CD4-positive, alpha-beta memory T cell (primary cell): Measurements from ENCODE around the gene CDCA7. TPM values are rescaled to one million over a fixed set of nuclear protein-coding genes. Genes with fewer than 3 reads are reported as not detected.
A peak's percentile ranks its signal among the peaks of the same experiment; 100 is the strongest.

Source experiments
- CTCF ChIA-PET: fragments of 350-600 bp; sonication (Branson Sonifier 250); formaldehyde crosslinking; loops from one replicate; lab custom pipeline; 2021; ENCODE audit warnings: inconsistent platforms; ENCODE audit not compliant: partially characterized antibody; lab: Charles Lee
- POLR2A ChIA-PET: fragments of 350-600 bp; sonication (Branson Sonifier 250); formaldehyde crosslinking; loops from one replicate; lab custom pipeline; 2021; ENCODE audit not compliant: partially characterized antibody; lab: Charles Lee
- DNase-seq, 5 donors: peaks; one replicate each; pipeline versions ENCODE4 v3.0.0 to v3.0.0-alpha.2; 2020 to 2022; ENCODE audit warnings: mixed read lengths in 1 of 5
- H3K27ac ChIP-seq: one replicate; pipeline ENCODE4 v1.7.0; 2013; ENCODE audit warnings: low read depth, low read length
- H3K27me3 ChIP-seq: 2 replicates; pipeline ENCODE4 v1.7.0; 2013; ENCODE audit warnings: mild to moderate bottlenecking, low read length, moderate library complexity; ENCODE audit not compliant: insufficient read depth
- H3K36me3 ChIP-seq: 2 replicates; pipeline ENCODE4 v1.7.0; 2013; ENCODE audit warnings: mild to moderate bottlenecking, low read length, moderate library complexity; ENCODE audit not compliant: insufficient read depth
- H3K4me1 ChIP-seq: 2 replicates; pipeline ENCODE4 v1.7.0; 2013; ENCODE audit warnings: mild to moderate bottlenecking, low read length, moderate library complexity; ENCODE audit not compliant: insufficient read depth
- H3K4me3 ChIP-seq, 2 donors: one replicate each; pipeline ENCODE4 v1.7.0; 2013; ENCODE audit warnings: low read length in 2 of 2, mild to moderate bottlenecking in 1 of 2
- H3K9me3 ChIP-seq, 2 donors: one replicate each; pipeline ENCODE4 v1.7.0; 2013; ENCODE audit warnings: low read length in 2 of 2, control low read depth in 1 of 2; ENCODE audit not compliant: control insufficient read depth in 1 of 2
- H3K27ac Mint-ChIP-seq, 7 donors: one replicate each; pipeline ENCODE4 v1.8.0; 2020 to 2021; ENCODE audit warnings: mixed read lengths in 7 of 7, mild to moderate bottlenecking in 6 of 7, inconsistent platforms in 3 of 7, moderate library complexity in 3 of 7
- H3K27me3 Mint-ChIP-seq, 2 donors: one replicate each; pipeline ENCODE4 v1.8.0; 2020 to 2021; ENCODE audit warnings: mixed read lengths in 2 of 2
- H3K36me3 Mint-ChIP-seq, 2 donors: one replicate each; pipeline ENCODE4 v1.8.0; 2020 to 2021; ENCODE audit warnings: mixed read lengths in 2 of 2, inconsistent platforms in 1 of 2, mild to moderate bottlenecking in 1 of 2
- H3K4me1 Mint-ChIP-seq, 4 donors: one replicate each; pipeline ENCODE4 v1.8.0; 2020 to 2021; ENCODE audit warnings: mixed read lengths in 4 of 4, mild to moderate bottlenecking in 1 of 4
- H3K4me3 Mint-ChIP-seq, 8 donors: one replicate each; pipeline ENCODE4 v1.8.0; 2020 to 2021; ENCODE audit warnings: mixed read lengths in 8 of 8, mild to moderate bottlenecking in 7 of 8, moderate library complexity in 6 of 8, inconsistent platforms in 3 of 8
- H3K9me3 Mint-ChIP-seq, 8 donors: one replicate each; pipeline ENCODE4 v1.8.0; 2020 to 2021; ENCODE audit warnings: mixed read lengths in 8 of 8, mild to moderate bottlenecking in 5 of 8, inconsistent platforms in 3 of 8, moderate library complexity in 1 of 8
- intact Hi-C: fragments of 100-400 bp; cut with micrococcal nuclease; formaldehyde crosslinking; loops from one replicate; pipeline ENCODE4 v1.15.1; 2023
- polyA plus RNA-seq, 2 donors: library from polyadenylated mRNA; unstranded; fragments of 300-500 nt; fragmentation: Illumina TruSeq; gene quantifications; one replicate each; pipeline ENCODE4 v1.2.3, GENCODE V29; 2021
- total RNA-seq, 2 experiments: library from RNA; stranded (reverse); gene quantifications; one replicate each; pipeline ENCODE4 v1.2.3, GENCODE V29; 2021

The CDCA7 gene
- total and polyA plus RNA-seq, 4 experiments from 2014 or later = 2.0 to 3.9 (median 2.5) TPM

GRCh38 chr2:173393186-173393585 is 38.5 kb downstream of the CDCA7 start:
- Histone ChIP-seq H3K27ac (no peak overlapping the region), H3K9me3 (no peaks in the 10 kb centered on the region), H3K4me3 (no peak overlapping the region), H3K4me1 (no peaks in the 10 kb centered on the region), H3K27me3 (peaks cover 7% of the 10 kb centered on the region), H3K36me3 (no peaks in the 10 kb centered on the region)
- H3K27ac Mint-ChIP-seq = no peak overlapping the region
- no peaks in the 10 kb centered on the region for H3K9me3 Mint-ChIP-seq
- CTCF ChIA-PET = no interaction called here
- H3K4me1 Mint-ChIP-seq = no peaks in the 10 kb centered on the region
- DNase-seq = no peak
- intact Hi-C loops = no loop called here
- H3K4me3 Mint-ChIP-seq = no peak overlapping the region
- no peaks in the 10 kb centered on the region for H3K36me3 Mint-ChIP-seq
- H3K27me3 Mint-ChIP-seq = peaks cover 18 to 30% of the 10 kb centered on the region in 2 donors
- POLR2A ChIA-PET = no interaction called here

- Histone ChIP-seq H3K27me3 (peaks cover 7% of the 10 kb centered on the region), H3K4me1 (no peaks in the 10 kb centered on the region), H3K27ac (no peak overlapping the region), H3K4me3 (no peak overlapping the region), H3K9me3 (no peaks in the 10 kb centered on the region), H3K36me3 (no peaks in the 10 kb centered on the region)
- POLR2A ChIA-PET = no interaction called here
- Mint-ChIP-seq H3K36me3 (no peaks in the 10 kb centered on the region), H3K27ac (no peak overlapping the region), H3K4me3 (no peak overlapping the region), H3K4me1 (no peaks in the 10 kb centered on the region), H3K27me3 (peaks cover 18 to 30% of the 10 kb centered on the region in 2 donors), H3K9me3 (no peaks in the 10 kb centered on the region)
- CTCF ChIA-PET = no interaction called here
- no peak for DNase-seq
- intact Hi-C loops = no loop called here
Measured at GRCh38 chr2:173393636-173394035, 39.0 kb downstream of the CDCA7 start.

DNA sequence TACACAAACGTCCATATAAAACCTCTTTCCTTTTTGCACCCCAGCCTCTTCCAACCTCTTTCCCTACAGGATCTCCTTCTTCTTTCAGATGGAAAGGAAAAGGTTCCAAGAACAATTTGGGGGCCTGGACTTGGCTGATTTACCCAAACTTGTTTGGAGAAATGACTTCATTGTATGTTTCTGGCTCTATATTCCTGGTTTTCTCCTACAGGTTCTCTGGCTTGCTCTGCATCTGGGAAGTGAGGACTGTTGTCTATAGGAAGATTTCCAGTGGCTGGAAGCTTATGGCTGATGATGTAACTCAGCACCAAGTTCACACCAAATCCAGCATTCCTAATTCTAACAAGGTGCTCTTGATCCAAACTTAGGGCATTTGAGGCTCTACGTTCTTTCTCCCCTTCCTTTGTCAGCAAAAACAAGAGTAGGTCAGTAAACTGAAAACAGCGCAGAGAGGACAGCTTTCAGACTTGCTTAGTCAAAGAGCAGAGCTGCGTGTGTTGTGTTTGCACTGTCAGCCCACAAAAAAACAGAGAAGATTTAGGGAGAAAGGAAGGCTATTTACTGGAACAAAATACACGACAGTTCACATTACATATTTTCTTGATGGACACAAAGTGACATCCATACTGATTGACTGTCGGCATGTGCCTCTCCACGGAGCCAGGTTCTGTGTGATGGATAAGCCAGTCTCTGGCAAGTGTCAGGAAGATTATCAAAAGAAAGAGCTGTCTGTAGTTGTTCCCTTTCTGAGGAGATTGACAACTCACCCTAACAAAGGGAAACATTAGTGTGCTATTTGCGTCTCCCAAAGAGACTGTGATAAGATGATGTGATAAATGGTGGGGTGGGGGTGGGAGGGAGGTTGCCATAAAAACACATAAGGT is 39.7 kb downstream of the CDCA7 start:
- Mint-ChIP-seq H3K9me3 (no peaks in the 10 kb centered on the region), H3K36me3 (no peaks in the 10 kb centered on the region), H3K27ac (no peak overlapping the region), H3K4me3 (no peak overlapping the region), H3K4me1 (no peaks in the 10 kb centered on the region), H3K27me3 (peaks cover 21 to 33% of the 10 kb centered on the region in 2 donors)
- Histone ChIP-seq H3K27ac (no peak overlapping the region), H3K4me3 (no peak overlapping the region), H3K9me3 (no peaks in the 10 kb centered on the region), H3K36me3 (no peaks in the 10 kb centered on the region), H3K4me1 (no peaks in the 10 kb centered on the region), H3K27me3 (peaks cover 7% of the 10 kb centered on the region)
- ChIA-PET CTCF (interaction anchor here (1.0 to 2.3 kb wide), 2 partner anchors 9 to 947 kb away, joined by 5 to 7 read pairs; no protein-coding TSS in a partner anchor), POLR2A (no interaction called here)
- DNase-seq = no peak
- intact Hi-C loops = no loop called here

GRCh38 chr2:173395567-173396351 is 41.1 kb downstream of the CDCA7 start:
- no peaks in the 10 kb centered on the region for H3K36me3 Mint-ChIP-seq
- H3K27me3 Mint-ChIP-seq = peaks cover 24 to 41% of the 10 kb centered on the region in 2 donors

GRCh38 chr2:173397539-173397938 is 42.9 kb downstream of the CDCA7 start:
- DNase-seq = no peak
- Histone ChIP-seq H3K4me3 (no peak overlapping the region), H3K9me3 (no peaks in the 10 kb centered on the region), H3K27me3 (peaks cover 13% of the 10 kb centered on the region), H3K36me3 (no peaks in the 10 kb centered on the region), H3K4me1 (peaks cover 4% of the 10 kb centered on the region), H3K27ac (no peak overlapping the region)
- intact Hi-C loops = no loop called here
- H3K4me3 Mint-ChIP-seq = no peak overlapping the region
- H3K36me3 Mint-ChIP-seq = no peaks in the 10 kb centered on the region
- H3K27ac Mint-ChIP-seq = peak overlapping the region in 1 of 7 donors; percentile 13
- CTCF ChIA-PET = interaction anchor here (1.2 to 8.2 kb wide), 2 partner anchors 51 to 943 kb away, joined by 3 to 114 read pairs; no protein-coding TSS in a partner anchor
- H3K9me3 Mint-ChIP-seq = no peaks in the 10 kb centered on the region
- peaks cover 37 to 54% of the 10 kb centered on the region in 2 donors for H3K27me3 Mint-ChIP-seq
- peaks cover 0 to 5% (median 4%) of the 10 kb centered on the region in 4 donors for H3K4me1 Mint-ChIP-seq
- POLR2A ChIA-PET = no interaction called here

More at GRCh38 chr2:173395567-173396351, 41.1 kb downstream of the CDCA7 start:
- Histone ChIP-seq H3K27me3 (peaks cover 9% of the 10 kb centered on the region), H3K4me1 (no peaks in the 10 kb centered on the region), H3K36me3 (no peaks in the 10 kb centered on the region), H3K4me3 (no peak overlapping the region), H3K9me3 (no peaks in the 10 kb centered on the region), H3K27ac (no peak overlapping the region)
- Mint-ChIP-seq H3K4me1 (no peaks in the 10 kb centered on the region), H3K4me3 (no peak overlapping the region), H3K27ac (no peak overlapping the region), H3K9me3 (no peaks in the 10 kb centered on the region)
- ChIA-PET CTCF (interaction anchor here (0.6 to 2.3 kb wide), 2 partner anchors 16 to 946 kb away, joined by 3 to 7 read pairs; no protein-coding TSS in a partner anchor), POLR2A (no interaction called here)
- no peak for DNase-seq
- intact Hi-C loops = no loop called here

DNA sequence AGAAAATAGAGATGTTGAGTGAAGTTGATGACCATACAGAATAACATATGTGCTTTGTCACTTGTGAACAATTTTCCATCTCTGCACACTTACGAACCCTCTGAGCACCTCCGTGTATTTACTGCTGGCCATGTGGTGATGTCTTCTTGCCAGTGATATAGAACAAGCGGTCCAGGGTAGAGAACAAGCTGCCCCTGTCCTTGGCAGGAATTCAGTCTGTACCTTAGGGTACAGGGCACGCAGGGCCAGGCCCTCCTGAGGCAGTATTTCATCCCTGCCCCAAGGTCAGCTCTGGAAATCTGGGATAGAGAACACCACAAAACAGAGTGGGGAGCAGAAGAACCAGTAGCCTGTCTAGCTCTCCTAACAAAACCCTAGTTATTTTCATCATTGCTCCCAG is 44.6 kb downstream of the CDCA7 start:
- H3K27me3 Mint-ChIP-seq = peaks cover 40 to 59% of the 10 kb centered on the region in 2 donors
- ChIA-PET CTCF (interaction anchor here (1.1 to 8.2 kb wide), 4 partner anchors 10 to 941 kb away, joined by 3 to 114 read pairs (median 4); no protein-coding TSS in a partner anchor), POLR2A (no interaction called here)
- Histone ChIP-seq H3K27me3 (peaks cover 15% of the 10 kb centered on the region), H3K27ac (no peak overlapping the region), H3K4me3 (no peak overlapping the region), H3K9me3 (no peaks in the 10 kb centered on the region), H3K4me1 (peaks cover 6% of the 10 kb centered on the region), H3K36me3 (no peaks in the 10 kb centered on the region)
- no peaks in the 10 kb centered on the region for H3K9me3 Mint-ChIP-seq
- no peak for DNase-seq
- no peak overlapping the region for H3K4me3 Mint-ChIP-seq
- H3K36me3 Mint-ChIP-seq = no peaks in the 10 kb centered on the region
- H3K4me1 Mint-ChIP-seq = peaks cover 0 to 6% (median 6%) of the 10 kb centered on the region in 4 donors
- intact Hi-C loops = no loop called here
- no peak overlapping the region for H3K27ac Mint-ChIP-seq

GRCh38 chr2:173400760-173401159 is 46.1 kb downstream of the CDCA7 start:
- Mint-ChIP-seq H3K27ac (no peak overlapping the region), H3K27me3 (peaks cover 31 to 57% of the 10 kb centered on the region in 2 donors), H3K4me1 (peaks cover 0 to 6% (median 6%) of the 10 kb centered on the region in 4 donors), H3K4me3 (no peak overlapping the region), H3K9me3 (no peaks in the 10 kb centered on the region), H3K36me3 (no peaks in the 10 kb centered on the region)
- H3K4me3 ChIP-seq = no peak overlapping the region
- no peaks in the 10 kb centered on the region for H3K36me3 ChIP-seq
- ChIA-PET CTCF (interaction anchor here (0.5 to 8.2 kb wide), 13 partner anchors 11 to 944 kb away, joined by 3 to 114 read pairs (median 3); no protein-coding TSS in a partner anchor), POLR2A (no interaction called here)
- peaks cover 6% of the 10 kb centered on the region for H3K4me1 ChIP-seq
- H3K27ac ChIP-seq = no peak overlapping the region
- peaks cover 13% of the 10 kb centered on the region for H3K27me3 ChIP-seq
- intact Hi-C loops = loop anchor here (10.0 kb wide), 1 partner anchor 1284 kb away; no protein-coding TSS in a partner anchor
- no peaks in the 10 kb centered on the region for H3K9me3 ChIP-seq
- DNase-seq = no peak
